HUES48 (cell line): ENCODE results near the gene MOB1A.
"Not testable (repeated sequence)": the region's sequence is repeated elsewhere in the genome, so short reads cannot be mapped to it uniquely, and the experiment has no call there.

Source experiments
- H3K27ac ChIP-seq: one replicate; pipeline ENCODE4 v1.7.0; 2013; ENCODE audit warnings: low read depth, low read length, inconsistent platforms
- H3K27me3 ChIP-seq: 2 replicates; pipeline ENCODE4 v1.6.1; 2013; ENCODE audit warnings: mild to moderate bottlenecking, low read length; ENCODE audit not compliant: control insufficient read depth, insufficient read depth
- H3K36me3 ChIP-seq: 2 replicates; pipeline ENCODE4 v1.6.1; 2013; ENCODE audit warnings: low read length; ENCODE audit not compliant: control insufficient read depth, insufficient read depth
- H3K4me1 ChIP-seq: 2 replicates; pipeline ENCODE4 v1.6.1; 2013; ENCODE audit warnings: mild to moderate bottlenecking, low read length; ENCODE audit not compliant: control insufficient read depth, insufficient read depth
- H3K4me3 ChIP-seq: 2 replicates; pipeline ENCODE4 v1.5.1; 2013; ENCODE audit warnings: mild to moderate bottlenecking, low read depth, low read length
- H3K9ac ChIP-seq: 2 replicates; pipeline ENCODE4 v1.6.1; 2013; ENCODE audit warnings: mild to moderate bottlenecking, low read depth, low read length, moderate library complexity
- H3K9me3 ChIP-seq: 2 replicates; pipeline ENCODE4 v1.6.1; 2013; ENCODE audit warnings: low read length; ENCODE audit not compliant: control insufficient read depth, insufficient read depth

MOB1A gene

DNA sequence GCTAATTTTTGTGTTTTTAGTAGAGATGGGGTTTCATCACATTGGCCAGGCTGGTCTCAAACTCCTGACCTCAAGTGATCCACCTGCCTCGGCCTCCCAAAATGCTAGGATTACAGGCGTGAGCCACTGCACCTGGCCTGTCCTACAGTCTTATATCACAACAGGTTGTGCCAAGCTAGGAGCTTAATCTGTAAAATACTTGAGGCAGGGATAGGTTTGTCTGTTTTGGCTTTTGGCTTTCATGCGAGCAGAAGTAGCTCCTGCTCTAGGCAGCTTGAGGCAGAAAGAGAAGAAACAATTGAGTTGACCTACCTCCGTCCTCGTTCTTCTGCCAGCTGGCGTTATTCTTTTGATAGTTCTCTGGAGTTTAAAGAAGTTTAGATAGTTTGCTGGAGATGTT is 37.1 kb upstream of the MOB1A start:
- not testable (repeated sequence) for H3K27ac ChIP-seq, H3K9me3 ChIP-seq, H3K4me3 ChIP-seq, H3K27me3 ChIP-seq, H3K4me1 ChIP-seq, H3K9ac ChIP-seq
- peaks cover 92% of the 10 kb centered on the region for H3K36me3 ChIP-seq

DNA sequence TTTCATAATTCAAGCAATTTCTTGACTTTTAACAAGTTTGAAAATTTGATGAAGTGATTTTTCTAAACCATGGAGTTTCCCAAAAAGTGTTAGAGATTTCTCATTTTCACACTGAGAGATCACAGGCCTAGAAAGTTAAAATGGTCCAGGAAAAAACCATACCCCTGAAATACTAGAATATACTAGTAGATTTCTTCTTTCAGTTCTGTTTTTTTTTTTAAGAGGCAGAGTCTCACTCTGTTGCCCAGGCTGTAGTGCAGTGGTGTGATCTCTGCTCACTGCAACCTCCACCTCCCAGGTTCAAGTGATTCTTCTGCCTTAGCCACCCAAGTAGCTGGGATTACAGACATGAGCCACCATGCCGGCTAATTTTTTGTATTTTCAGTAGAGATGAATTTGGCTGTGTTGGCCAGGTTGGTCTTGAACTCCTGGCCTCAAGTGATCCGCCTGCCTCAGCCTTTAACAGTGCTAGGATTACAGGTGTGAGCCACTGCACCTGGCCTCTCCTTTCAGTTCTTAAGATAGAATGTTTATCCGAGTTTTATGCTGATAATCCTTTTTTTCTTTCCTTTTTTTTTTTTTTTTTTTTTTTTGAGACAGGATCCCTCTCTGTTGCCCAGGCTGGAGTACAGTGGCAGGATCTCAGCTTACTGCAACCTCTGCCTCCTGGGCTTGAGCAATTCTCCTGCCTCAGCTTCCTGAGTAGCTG is 34.2 kb upstream of the MOB1A start:
- no peak overlapping the region for H3K4me3 ChIP-seq
- peaks cover 95% of the 10 kb centered on the region for H3K36me3 ChIP-seq
- H3K9me3 ChIP-seq: no peaks in the 10 kb centered on the region
- no peak overlapping the region for H3K27ac ChIP-seq
- H3K4me1 ChIP-seq: no peaks in the 10 kb centered on the region
- H3K9ac ChIP-seq: no peak overlapping the region
- no peaks in the 10 kb centered on the region for H3K27me3 ChIP-seq

DNA sequence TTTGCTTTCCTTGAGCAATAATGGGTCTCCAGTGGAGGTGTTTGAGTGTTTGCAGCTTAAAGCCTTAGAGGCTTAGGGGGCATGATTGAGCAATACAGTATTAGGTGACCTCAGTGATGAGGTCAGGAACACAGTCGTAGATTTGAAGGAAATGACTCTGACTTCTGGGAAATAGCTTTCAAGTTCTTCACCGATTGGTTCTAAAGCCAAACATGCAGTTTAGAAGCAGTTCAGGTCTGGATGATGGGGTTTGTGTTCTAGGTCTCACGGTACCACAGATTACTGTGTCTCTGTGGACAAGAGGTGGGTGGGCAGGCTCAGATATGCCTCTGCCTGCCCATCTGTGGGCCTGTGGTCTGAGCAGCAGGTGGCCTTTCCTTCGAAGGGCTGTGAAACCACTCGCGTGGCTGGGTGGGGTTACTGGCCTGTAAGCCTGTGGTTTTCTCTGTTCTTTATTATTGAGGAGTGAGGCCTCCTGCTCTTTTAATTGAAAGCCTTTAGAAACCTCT is 27.6 kb upstream of the MOB1A start:
- H3K4me3 ChIP-seq: no peak overlapping the region
- H3K36me3 ChIP-seq: peaks cover 91% of the 10 kb centered on the region
- H3K27ac ChIP-seq: peak overlapping the region; percentile 3
- peaks cover 31% of the 10 kb centered on the region for H3K4me1 ChIP-seq
- no peaks in the 10 kb centered on the region for H3K27me3 ChIP-seq
- H3K9ac ChIP-seq: no peak overlapping the region
- H3K9me3 ChIP-seq: no peaks in the 10 kb centered on the region

DNA sequence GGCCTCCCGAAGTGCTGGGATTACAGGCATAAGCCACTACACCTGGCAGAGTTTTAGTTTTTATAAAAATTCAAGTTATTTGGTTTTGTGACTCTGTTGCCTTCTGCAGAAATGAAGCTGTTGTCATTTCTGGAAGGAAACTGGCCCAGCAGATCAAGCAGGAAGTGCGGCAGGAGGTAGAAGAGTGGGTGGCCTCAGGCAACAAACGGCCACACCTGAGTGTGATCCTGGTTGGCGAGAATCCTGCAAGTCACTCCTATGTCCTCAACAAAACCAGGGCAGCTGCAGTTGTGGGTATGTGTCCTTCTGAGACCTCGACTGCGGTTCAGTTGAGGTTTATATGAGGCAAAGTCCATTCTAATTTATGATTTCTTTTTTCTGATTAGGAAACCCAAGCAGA is 26.9 kb upstream of the MOB1A start:
- no peaks in the 10 kb centered on the region for H3K27me3 ChIP-seq
- no peak overlapping the region for H3K4me3 ChIP-seq
- peak overlapping the region; percentile 3 for H3K27ac ChIP-seq
- no peaks in the 10 kb centered on the region for H3K9me3 ChIP-seq
- peaks cover 36% of the 10 kb centered on the region for H3K4me1 ChIP-seq
- H3K36me3 ChIP-seq: peaks cover 89% of the 10 kb centered on the region
- no peak overlapping the region for H3K9ac ChIP-seq

GRCh38 chr2:74205113-74205512 is 26.4 kb upstream of the MOB1A start:
- peak overlapping the region; percentile 28 for H3K27ac ChIP-seq
- no peak overlapping the region for H3K4me3 ChIP-seq
- H3K36me3 ChIP-seq: peaks cover 88% of the 10 kb centered on the region
- H3K4me1 ChIP-seq: peaks cover 41% of the 10 kb centered on the region
- no peak overlapping the region for H3K9ac ChIP-seq
- H3K27me3 ChIP-seq: no peaks in the 10 kb centered on the region
- H3K9me3 ChIP-seq: no peaks in the 10 kb centered on the region

DNA sequence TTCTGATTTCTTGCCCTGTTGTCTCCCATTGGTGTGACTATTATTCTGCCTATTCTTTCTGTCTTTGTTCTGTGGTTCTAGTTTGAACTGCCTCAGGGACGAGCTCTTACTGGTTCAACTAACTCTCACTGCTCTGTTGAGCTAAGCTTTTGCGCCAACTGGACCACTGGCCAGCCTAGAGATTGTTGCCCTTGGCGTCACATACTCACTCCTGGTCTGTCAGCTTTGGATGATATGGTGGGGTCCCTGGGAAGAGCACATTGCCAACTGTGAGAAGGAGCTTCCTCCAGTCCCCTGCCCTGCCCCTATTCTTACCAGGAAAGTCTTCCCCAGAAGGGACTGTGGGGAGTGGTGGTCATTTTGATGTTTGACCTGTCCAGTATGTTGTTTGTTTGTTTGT is 25.8 kb upstream of the MOB1A start:
- H3K4me3 ChIP-seq: peak overlapping the region; percentile 36; the same call in 1 of the 2 replicates
- peak overlapping the region; percentile 20; the same call in 1 of the 2 replicates for H3K9ac ChIP-seq
- peaks cover 82% of the 10 kb centered on the region for H3K36me3 ChIP-seq

DNA sequence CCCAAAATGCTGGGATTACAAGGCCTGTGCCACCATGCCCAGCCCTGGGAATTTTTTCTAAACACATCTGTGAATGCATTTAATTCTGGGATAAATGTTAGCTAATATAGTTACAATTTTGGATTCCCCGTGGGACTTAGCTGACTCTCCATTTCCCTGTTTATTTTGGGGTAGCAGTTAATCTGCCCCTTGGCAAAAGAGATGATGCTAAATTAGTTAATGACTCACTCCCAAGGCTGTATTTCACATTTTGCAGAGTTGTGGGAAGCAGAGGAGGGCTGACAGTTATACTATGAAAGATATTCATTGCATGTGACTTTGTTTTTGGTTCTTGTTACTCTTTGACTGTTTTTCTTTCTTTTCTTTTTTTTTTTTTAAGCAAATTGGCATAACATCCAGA is 22.9 kb upstream of the MOB1A start:
- no peak overlapping the region for H3K9ac ChIP-seq
- no peaks in the 10 kb centered on the region for H3K9me3 ChIP-seq
- peak overlapping the region; percentile 98 for H3K4me3 ChIP-seq
- peaks cover 57% of the 10 kb centered on the region for H3K36me3 ChIP-seq
- no peak overlapping the region for H3K27ac ChIP-seq
- peaks cover 43% of the 10 kb centered on the region for H3K4me1 ChIP-seq
- no peaks in the 10 kb centered on the region for H3K27me3 ChIP-seq

More for the DNA sequence above, 25.8 kb upstream of the MOB1A start:
- H3K9me3 ChIP-seq: no peaks in the 10 kb centered on the region
- H3K27ac ChIP-seq: peak overlapping the region; percentile 55
- peaks cover 43% of the 10 kb centered on the region for H3K4me1 ChIP-seq
- H3K27me3 ChIP-seq: no peaks in the 10 kb centered on the region

DNA sequence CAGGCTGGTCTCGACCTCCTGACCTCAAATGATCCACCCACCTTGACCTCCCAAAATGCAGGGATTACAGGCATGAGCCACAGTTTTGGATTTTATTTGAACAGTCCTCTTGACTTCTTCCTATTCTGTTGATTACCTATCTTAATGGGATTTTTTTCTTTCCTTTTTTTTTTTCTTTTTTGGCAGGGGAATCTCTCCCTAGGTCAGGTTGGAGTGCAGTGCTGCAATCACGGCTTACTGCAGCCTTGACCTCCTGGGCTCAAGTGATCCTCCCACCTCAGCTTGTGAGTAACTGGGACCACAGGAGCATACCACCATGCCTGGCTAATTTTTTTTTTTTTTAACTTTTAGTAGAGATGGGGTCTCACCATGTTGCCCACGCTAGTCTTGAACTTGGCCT is 22.5 kb upstream of the MOB1A start:
- Histone ChIP-seq H3K27ac (no peak overlapping the region), H3K4me1 (peaks cover 39% of the 10 kb centered on the region), H3K27me3 (no peaks in the 10 kb centered on the region), H3K36me3 (peaks cover 53% of the 10 kb centered on the region), H3K9ac (no peak overlapping the region), H3K4me3 (peak overlapping the region; percentile 98), H3K9me3 (no peaks in the 10 kb centered on the region)

- Histone ChIP-seq H3K27me3 (no peaks in the 10 kb centered on the region), H3K9ac (peak overlapping the region; percentile 100), H3K4me1 (peaks cover 29% of the 10 kb centered on the region), H3K4me3 (peak overlapping the region; percentile 98), H3K27ac (no peak overlapping the region), H3K9me3 (no peaks in the 10 kb centered on the region), H3K36me3 (peaks cover 41% of the 10 kb centered on the region)
These were observed 21.2 kb upstream of the MOB1A start for GRCh38 chr2:74199871-74200305.

DNA sequence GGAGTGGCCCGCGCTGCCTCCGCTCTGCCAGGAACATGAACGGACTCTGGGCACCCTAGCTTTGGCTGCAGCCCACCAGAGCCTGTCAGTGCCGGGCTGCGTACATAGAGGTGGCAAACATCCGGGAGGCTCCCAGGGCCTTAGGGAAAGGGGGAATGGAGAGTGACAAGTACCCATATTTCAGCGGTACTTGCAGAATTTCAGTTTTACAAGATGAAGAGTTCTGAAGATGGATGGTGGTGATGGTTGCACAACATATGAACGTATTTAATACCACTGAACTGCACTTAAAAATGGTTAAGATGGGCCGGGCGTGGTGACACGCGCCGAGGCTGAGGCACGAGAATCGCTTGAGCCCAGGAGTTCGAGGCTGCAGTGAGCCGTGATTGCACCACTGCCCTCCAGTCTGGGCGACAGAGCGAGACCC is 20.6 kb upstream of the MOB1A start:
- Histone ChIP-seq H3K4me3 (peak overlapping the region; percentile 98), H3K4me1 (peaks cover 23% of the 10 kb centered on the region)

GRCh38 chr2:74198461-74199274 is 20.0 kb upstream of the MOB1A start, which contains the start of gene MTHFD2:
Gene MTHFD2, plus strand, starts transcription at chr2:74198615. Its CDS starts 27 bp downstream, at chr2:74198642.
- H3K9me3 ChIP-seq: no peaks in the 10 kb centered on the region
- H3K4me1 ChIP-seq: peaks cover 18% of the 10 kb centered on the region
- peak within 1 kb of the TSS; percentile 98 for H3K27ac ChIP-seq
- H3K9ac ChIP-seq: peak within 1 kb of the TSS; percentile 100
- no peaks in the 10 kb centered on the region for H3K27me3 ChIP-seq
- H3K36me3 ChIP-seq: peaks cover 30% of the 10 kb centered on the region
- peak within 1 kb of the TSS; percentile 98 for H3K4me3 ChIP-seq

More for the DNA sequence above, 20.6 kb upstream of the MOB1A start:
- peaks cover 35% of the 10 kb centered on the region for H3K36me3 ChIP-seq
- H3K9me3 ChIP-seq: no peaks in the 10 kb centered on the region
- no peaks in the 10 kb centered on the region for H3K27me3 ChIP-seq
- peak overlapping the region; percentile 98 for H3K27ac ChIP-seq
- peak overlapping the region; percentile 100 for H3K9ac ChIP-seq
